OCI-LY7 (cell line): ENCODE data around the gene LCOR. TPM values are rescaled to one million over a fixed set of nuclear protein-coding genes. Genes with fewer than 3 reads are reported as not detected.

Source experiments
- BruUV-seq: library from RNA; stranded (reverse); fragments of 400-500 nt; replicated peaks from 2 replicates; lab custom pipeline; 2021; lab: Mats Ljungman, UMichigan
- CTCF ChIA-PET: fragments of 300-600 bp; sonication (Branson Sonifier 250); formaldehyde crosslinking; loops from one replicate; lab custom pipeline; 2022; ENCODE audit warnings: antibody characterized with exemption; ENCODE audit not compliant: unreplicated experiment; lab: Charles Lee
- POLR2A ChIA-PET: fragments of 300-600 bp; sonication (Branson Sonifier 250); formaldehyde crosslinking; loops from one replicate; lab custom pipeline; 2022; ENCODE audit warnings: antibody characterized with exemption; lab: Charles Lee
- DNase-seq: peaks from one replicate; pipeline ENCODE4 v3.0.0-alpha.2; 2015; ENCODE audit warnings: low spot score
- H2AFZ ChIP-seq: fragments of 200-600 bp; sonication (generic), shearing (Covaris generic); 2 replicates; pipeline ENCODE4 v1.6.1; 2014; ENCODE audit warnings: mild to moderate bottlenecking, antibody characterized with exemption, low read length, moderate library complexity
- H3K27ac ChIP-seq: fragments of 200-600 bp; sonication (generic); 2 replicates; pipeline ENCODE4 v1.5.1; 2014; ENCODE audit warnings: mixed run types, low read depth, mild to moderate bottlenecking, moderate library complexity, low read length, inconsistent platforms; ENCODE audit not compliant: poor library complexity, severe bottlenecking
- H3K36me3 ChIP-seq: fragments of 200-600 bp; sonication (generic); 2 replicates; pipeline ENCODE4 v1.6.1; 2014; ENCODE audit warnings: mild to moderate bottlenecking, antibody characterized with exemption, low read length, moderate library complexity, mixed read lengths; ENCODE audit not compliant: insufficient read depth
- H3K4me1 ChIP-seq: fragments of 200-600 bp; sonication (generic); 2 replicates; pipeline ENCODE4 v1.5.1; 2014; ENCODE audit warnings: mild to moderate bottlenecking, low read length; ENCODE audit not compliant: insufficient read depth, poor library complexity, severe bottlenecking
- H3K4me2 ChIP-seq: fragments of 200-600 bp; sonication (generic); 2 replicates; pipeline ENCODE4 v1.6.1; 2014; ENCODE audit warnings: mild to moderate bottlenecking, low read length
- H3K4me3 ChIP-seq: fragments of 200-600 bp; sonication (generic); 2 replicates; pipeline ENCODE4 v1.5.1; 2014; ENCODE audit warnings: mild to moderate bottlenecking, low read depth, low read length; ENCODE audit not compliant: poor library complexity, severe bottlenecking
- H3K79me2 ChIP-seq: fragments of 200-600 bp; sonication (generic); 2 replicates; pipeline ENCODE4 v1.6.1; 2016; ENCODE audit warnings: low read depth, mild to moderate bottlenecking, low read length, moderate library complexity, mixed read lengths; ENCODE audit not compliant: insufficient read depth
- H3K9me2 ChIP-seq: fragments of 200-600 bp; sonication (generic); 2 replicates; pipeline ENCODE4 v1.6.1; 2016; ENCODE audit warnings: mild to moderate bottlenecking, low read length, mixed read lengths; ENCODE audit not compliant: insufficient read depth
- H3K9me3 ChIP-seq: fragments of 200-600 bp; sonication (generic); 2 replicates; pipeline ENCODE4 v1.6.1; 2014; ENCODE audit warnings: mild to moderate bottlenecking, mixed run types, low read length, mixed read lengths
- H4K20me1 ChIP-seq: fragments of 200-600 bp; sonication (generic); 2 replicates; pipeline ENCODE4 v1.6.1; 2014; ENCODE audit warnings: mild to moderate bottlenecking, antibody characterized with exemption, low read length, moderate library complexity, mixed read lengths; ENCODE audit not compliant: insufficient read depth
- EZH2phosphoT487 ChIP-seq: fragments of 200-600 bp; sonication (generic); IDR thresholded peaks from 2 replicates; pipeline ENCODE4 v1.6.1; 2018; ENCODE audit warnings: low read depth, borderline replicate concordance, mild to moderate bottlenecking, mixed run types, antibody characterized with exemption, low read length, moderate library complexity, mixed read lengths
- intact Hi-C: fragments of 100-400 bp; cut with micrococcal nuclease; formaldehyde crosslinking; loops from one replicate; pipeline ENCODE4 v1.10.0; 2022; ENCODE audit not compliant: unreplicated experiment
- total RNA-seq, 2 experiments: library from RNA; depleted of rRNA in 1 of 2; stranded (reverse); fragments of >200 nt in 1 of 2; shearing (Covaris generic) in 1 of 2; gene quantifications; 2 replicates each; pipeline ENCODE4 v1.2.3, GENCODE V29; 2014 to 2022
- TF ChIP-seq, protein P1 (sequence below): fragments of 200-600 bp; sonication (generic); conservative IDR thresholded peaks from 2 replicates; pipeline ENCODE4 v1.5.1; 2014; ENCODE audit warnings: mild to moderate bottlenecking, antibody characterized with exemption, low read length, moderate library complexity, mixed read lengths

LCOR gene
- total RNA-seq, 2 experiments from 2014 or later, result 17.1 to 58.4 TPM

DNA sequence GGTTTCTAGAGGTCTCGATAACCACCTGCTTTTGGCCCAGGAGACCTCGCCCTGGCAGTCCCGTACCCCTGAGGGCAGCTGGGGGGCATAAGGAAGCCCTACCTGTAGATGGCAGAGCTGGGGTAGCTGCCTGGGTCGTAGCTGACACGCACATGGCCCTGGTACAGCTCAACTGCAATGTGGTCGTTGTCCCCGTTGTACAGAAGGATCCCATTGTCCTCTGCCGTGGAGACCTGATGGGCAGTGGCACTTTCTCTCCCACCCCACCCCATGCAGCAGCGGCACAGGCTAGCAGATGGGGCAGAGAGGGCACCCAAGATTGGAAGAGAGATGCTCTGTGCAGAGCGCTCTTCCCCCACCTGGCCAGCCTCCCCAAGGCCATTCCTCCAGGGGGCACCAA lies 172.5 kb downstream of the LCOR start:
- H3K9me2 ChIP-seq, result no peaks in the 10 kb centered on the region
- intact Hi-C loops, result no loop called here
- H3K27ac ChIP-seq, result no peak overlapping the region
- CTCF ChIA-PET, result no interaction called here
- H4K20me1 ChIP-seq, result no peaks in the 10 kb centered on the region
- H3K4me1 ChIP-seq, result no peaks in the 10 kb centered on the region
- H3K9me3 ChIP-seq, result peaks cover 17% of the 10 kb centered on the region; the same call in 1 of the 2 replicates
- no peaks in the 10 kb centered on the region for H3K36me3 ChIP-seq
- no peak for DNase-seq
- no peak overlapping the region for H3K4me2 ChIP-seq
- H3K79me2 ChIP-seq, result no peaks in the 10 kb centered on the region
- no TSS peak for BruUV-seq
- no peak overlapping the region for H3K4me3 ChIP-seq
- no peak overlapping the region for H2AFZ ChIP-seq
- TF ChIP-seq, protein P1, sequence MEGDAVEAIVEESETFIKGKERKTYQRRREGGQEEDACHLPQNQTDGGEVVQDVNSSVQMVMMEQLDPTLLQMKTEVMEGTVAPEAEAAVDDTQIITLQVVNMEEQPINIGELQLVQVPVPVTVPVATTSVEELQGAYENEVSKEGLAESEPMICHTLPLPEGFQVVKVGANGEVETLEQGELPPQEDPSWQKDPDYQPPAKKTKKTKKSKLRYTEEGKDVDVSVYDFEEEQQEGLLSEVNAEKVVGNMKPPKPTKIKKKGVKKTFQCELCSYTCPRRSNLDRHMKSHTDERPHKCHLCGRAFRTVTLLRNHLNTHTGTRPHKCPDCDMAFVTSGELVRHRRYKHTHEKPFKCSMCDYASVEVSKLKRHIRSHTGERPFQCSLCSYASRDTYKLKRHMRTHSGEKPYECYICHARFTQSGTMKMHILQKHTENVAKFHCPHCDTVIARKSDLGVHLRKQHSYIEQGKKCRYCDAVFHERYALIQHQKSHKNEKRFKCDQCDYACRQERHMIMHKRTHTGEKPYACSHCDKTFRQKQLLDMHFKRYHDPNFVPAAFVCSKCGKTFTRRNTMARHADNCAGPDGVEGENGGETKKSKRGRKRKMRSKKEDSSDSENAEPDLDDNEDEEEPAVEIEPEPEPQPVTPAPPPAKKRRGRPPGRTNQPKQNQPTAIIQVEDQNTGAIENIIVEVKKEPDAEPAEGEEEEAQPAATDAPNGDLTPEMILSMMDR, result no peak
- no peak for TF ChIP-seq EZH2phosphoT487
- POLR2A ChIA-PET, result no interaction called here

DNA sequence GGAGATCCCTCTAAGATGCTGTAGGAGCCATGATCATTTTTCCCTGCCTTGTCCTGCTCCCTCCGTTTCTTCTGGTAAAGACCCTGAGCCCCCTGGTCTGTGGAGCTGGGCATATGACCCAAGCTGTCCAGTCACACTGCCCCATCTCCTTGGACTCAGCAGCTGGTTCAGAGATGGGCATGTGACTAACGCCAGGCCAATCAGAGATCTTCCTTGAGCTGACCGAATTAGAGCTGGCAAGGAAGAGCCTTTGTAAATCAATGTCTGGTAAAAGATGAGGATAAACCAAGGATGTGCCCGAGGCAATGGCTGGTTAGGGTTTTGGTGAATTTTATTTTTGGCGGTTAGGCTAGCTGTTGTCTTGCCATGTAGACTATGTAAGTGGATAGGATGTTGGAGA lies 173.3 kb downstream of the LCOR start:
- Histone ChIP-seq H3K79me2 (no peaks in the 10 kb centered on the region), H3K4me1 (no peaks in the 10 kb centered on the region), H3K36me3 (no peaks in the 10 kb centered on the region), H4K20me1 (no peaks in the 10 kb centered on the region), H2AFZ (no peak overlapping the region), H3K4me2 (no peak overlapping the region), H3K4me3 (no peak overlapping the region), H3K9me3 (peaks cover 17% of the 10 kb centered on the region; the same call in 1 of the 2 replicates), H3K27ac (no peak overlapping the region), H3K9me2 (no peaks in the 10 kb centered on the region)
- ChIA-PET CTCF (no interaction called here), POLR2A (no interaction called here)
- DNase-seq, result no peak
- intact Hi-C loops, result no loop called here
- no TSS peak for BruUV-seq
- TF ChIP-seq EZH2phosphoT487, result no peak
- TF ChIP-seq, protein P1, result no peak

DNA sequence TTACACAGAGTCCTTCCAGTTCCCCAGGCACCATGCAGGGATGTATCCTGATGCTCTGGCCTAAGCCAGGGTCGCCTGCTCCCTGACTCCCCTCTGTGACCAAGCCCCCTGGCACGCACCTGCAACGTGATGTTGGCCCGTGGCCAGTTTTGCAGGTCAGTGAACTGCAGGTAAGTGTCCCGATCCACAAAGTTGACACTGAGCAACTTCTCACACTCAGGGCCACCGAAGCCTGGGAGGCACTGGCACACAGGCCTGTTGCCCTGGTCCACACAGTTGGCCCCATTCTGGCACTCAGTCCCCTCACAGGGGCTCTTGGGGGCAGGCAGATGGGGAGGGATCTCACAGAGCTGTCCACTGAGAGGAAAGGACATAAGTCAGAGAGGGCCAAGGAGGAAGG lies 174.3 kb downstream of the LCOR start:
- Histone ChIP-seq H3K79me2 (no peaks in the 10 kb centered on the region), H3K9me2 (no peaks in the 10 kb centered on the region), H3K4me1 (no peaks in the 10 kb centered on the region), H3K9me3 (peaks cover 17% of the 10 kb centered on the region; the same call in 1 of the 2 replicates), H2AFZ (no peak overlapping the region), H3K36me3 (no peaks in the 10 kb centered on the region), H3K4me3 (no peak overlapping the region), H3K4me2 (no peak overlapping the region), H4K20me1 (no peaks in the 10 kb centered on the region), H3K27ac (no peak overlapping the region)
- intact Hi-C loops, result no loop called here
- BruUV-seq, result no TSS peak
- no peak for TF ChIP-seq EZH2phosphoT487
- TF ChIP-seq, protein P1, result no peak
- CTCF ChIA-PET, result no interaction called here
- DNase-seq, result no peak
- POLR2A ChIA-PET, result no interaction called here
